ENCODE results near the gene BCAS1.

The BCAS1 gene

DNA sequence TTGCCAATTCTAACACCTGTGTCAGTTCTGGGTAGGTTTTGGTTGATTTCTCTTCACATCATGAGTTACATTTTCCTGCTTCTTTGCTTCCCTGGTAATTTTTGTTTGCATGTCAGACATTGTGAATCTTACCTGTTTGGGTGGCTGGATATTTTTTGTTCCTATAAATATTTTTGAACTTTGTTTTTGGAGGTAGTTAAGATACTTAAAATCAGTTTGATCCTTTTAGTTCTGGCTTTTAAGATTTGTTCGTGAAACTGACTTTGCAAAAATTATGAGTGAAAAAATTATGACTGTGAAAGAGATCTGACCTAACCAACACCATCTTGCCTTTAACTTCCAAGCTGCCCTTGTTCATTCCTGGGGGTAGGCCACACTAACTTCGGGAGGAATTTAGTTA, 69.5 kb downstream of the BCAS1 start:
- Histone ChIP-seq H3K56ac (ENCODE audit: low read length) (no peak overlapping the region), H3K27me3 (ENCODE audit: insufficient read depth, low read length, poor library complexity) (no peaks in the 10 kb centered on the region), H3K4me1 (ENCODE audit: control insufficient read depth, low read depth, low read length) (no peaks in the 10 kb centered on the region), H3K79me1 (ENCODE audit: low read length) (no peaks in the 10 kb centered on the region), H3K4ac (ENCODE audit: low read depth, low read length) (no peak overlapping the region), H2BK120ac (ENCODE audit: low read depth, low read length) (no peak overlapping the region), H3K4me3 (ENCODE audit: low read length) (no peak overlapping the region), H3K36me3 (ENCODE audit: control insufficient read depth, insufficient read depth, low read length) (no peaks in the 10 kb centered on the region), H2BK5ac (ENCODE audit: low read length) (no peak overlapping the region), H2BK15ac (replicated peaks; ENCODE audit: low read depth) (no peak overlapping the region), H3K79me2 (ENCODE audit: control insufficient read depth, insufficient read depth, low read length) (no peaks in the 10 kb centered on the region), H4K8ac (ENCODE audit: low read depth, low read length) (no peak overlapping the region), H3K4me2 (ENCODE audit: low read length) (no peak overlapping the region), H3K23ac (ENCODE audit: low read length) (no peak overlapping the region), H3K18ac (ENCODE audit: low read length) (no peak overlapping the region), H4K5ac (ENCODE audit: low read length) (no peak overlapping the region), H3K27ac (ENCODE audit: low read depth, low read length) (no peak overlapping the region), H3K9ac (ENCODE audit: low read length) (no peak overlapping the region), H2AK5ac (ENCODE audit: low read length) (no peak overlapping the region)
- no CpG with 5 or more reads among the region's 2 CpGs for WGBS (ENCODE audit: extremely low coverage, insufficient coverage, low lambda C conversion rate)
- no peak for DNase-seq

DNA sequence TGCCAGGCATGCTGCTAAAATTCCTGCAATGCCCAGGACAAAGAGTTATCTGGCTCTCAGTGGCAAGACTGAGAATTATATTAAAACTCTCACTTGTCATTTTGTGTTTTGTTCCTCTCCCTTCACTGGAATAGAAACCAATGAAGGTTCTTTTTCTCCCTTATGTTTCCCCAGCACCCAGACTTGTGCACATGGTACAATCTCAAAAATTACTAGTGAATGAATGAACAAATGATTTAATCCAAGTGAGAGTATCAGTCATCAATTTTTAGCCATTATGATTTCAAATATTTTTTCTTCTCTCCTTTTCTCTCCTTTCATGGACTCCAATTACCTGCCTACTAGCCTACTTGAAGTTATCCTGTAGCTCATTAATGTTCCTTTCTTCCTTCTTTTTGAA, 70.1 kb downstream of the BCAS1 start:
- Histone ChIP-seq H3K27me3 (ENCODE audit: insufficient read depth, low read length, poor library complexity) (no peaks in the 10 kb centered on the region), H4K8ac (ENCODE audit: low read depth, low read length) (no peak overlapping the region), H3K4ac (ENCODE audit: low read depth, low read length) (no peak overlapping the region), H3K36me3 (ENCODE audit: control insufficient read depth, insufficient read depth, low read length) (no peaks in the 10 kb centered on the region), H2AK5ac (ENCODE audit: low read length) (no peak overlapping the region), H3K4me2 (ENCODE audit: low read length) (no peak overlapping the region), H2BK120ac (ENCODE audit: low read depth, low read length) (no peak overlapping the region), H3K79me1 (ENCODE audit: low read length) (no peaks in the 10 kb centered on the region), H3K4me3 (ENCODE audit: low read length) (no peak overlapping the region), H4K5ac (ENCODE audit: low read length) (no peak overlapping the region), H3K18ac (ENCODE audit: low read length) (no peak overlapping the region), H3K23ac (ENCODE audit: low read length) (no peak overlapping the region), H3K56ac (ENCODE audit: low read length) (no peak overlapping the region), H2BK5ac (ENCODE audit: low read length) (no peak overlapping the region), H2BK15ac (replicated peaks; ENCODE audit: low read depth) (no peak overlapping the region), H3K4me1 (ENCODE audit: control insufficient read depth, low read depth, low read length) (no peaks in the 10 kb centered on the region), H3K27ac (ENCODE audit: low read depth, low read length) (no peak overlapping the region), H3K79me2 (ENCODE audit: control insufficient read depth, insufficient read depth, low read length) (no peaks in the 10 kb centered on the region), H3K9ac (ENCODE audit: low read length) (no peak overlapping the region)
- DNase-seq, result no peak

DNA sequence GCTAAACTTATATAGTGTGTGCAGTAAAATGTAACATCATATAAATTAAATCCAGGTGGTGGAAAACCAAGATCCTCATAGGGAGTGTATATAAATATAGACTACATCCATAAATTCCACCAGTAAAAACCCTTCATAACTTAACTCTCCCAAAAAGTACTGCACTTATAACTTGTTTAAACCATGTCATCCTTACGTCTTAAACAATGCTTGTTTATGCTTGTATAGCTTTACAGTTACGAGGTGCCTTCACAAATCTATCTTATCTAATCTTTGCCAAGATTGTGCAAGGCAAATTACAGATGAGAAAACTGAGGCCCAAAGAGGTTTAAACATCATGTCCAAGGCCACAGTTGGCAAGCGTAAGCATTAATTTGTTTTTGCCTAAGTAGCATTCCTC, 71.3 kb downstream of the BCAS1 start:
- Histone ChIP-seq H3K4me2 (ENCODE audit: low read length) (no peak overlapping the region), H3K9ac (ENCODE audit: low read length) (no peak overlapping the region), H3K79me1 (ENCODE audit: low read length) (no peaks in the 10 kb centered on the region), H2BK120ac (ENCODE audit: low read depth, low read length) (no peak overlapping the region), H3K4me1 (ENCODE audit: control insufficient read depth, low read depth, low read length) (no peaks in the 10 kb centered on the region), H3K4me3 (ENCODE audit: low read length) (no peak overlapping the region), H3K56ac (ENCODE audit: low read length) (no peak overlapping the region), H4K5ac (ENCODE audit: low read length) (no peak overlapping the region), H4K8ac (ENCODE audit: low read depth, low read length) (no peak overlapping the region), H3K36me3 (ENCODE audit: control insufficient read depth, insufficient read depth, low read length) (no peaks in the 10 kb centered on the region), H3K4ac (ENCODE audit: low read depth, low read length) (no peak overlapping the region), H2BK5ac (ENCODE audit: low read length) (no peak overlapping the region), H3K23ac (ENCODE audit: low read length) (no peak overlapping the region), H2BK15ac (replicated peaks; ENCODE audit: low read depth) (no peak overlapping the region), H3K18ac (ENCODE audit: low read length) (no peak overlapping the region), H3K27ac (ENCODE audit: low read depth, low read length) (no peak overlapping the region), H3K27me3 (ENCODE audit: insufficient read depth, low read length, poor library complexity) (no peaks in the 10 kb centered on the region), H2AK5ac (ENCODE audit: low read length) (no peak overlapping the region), H3K79me2 (ENCODE audit: control insufficient read depth, insufficient read depth, low read length) (no peaks in the 10 kb centered on the region)
- no CpG with 5 or more reads among the region's 3 CpGs for WGBS (ENCODE audit: extremely low coverage, insufficient coverage, low lambda C conversion rate)
- DNase-seq, result no peak

DNA sequence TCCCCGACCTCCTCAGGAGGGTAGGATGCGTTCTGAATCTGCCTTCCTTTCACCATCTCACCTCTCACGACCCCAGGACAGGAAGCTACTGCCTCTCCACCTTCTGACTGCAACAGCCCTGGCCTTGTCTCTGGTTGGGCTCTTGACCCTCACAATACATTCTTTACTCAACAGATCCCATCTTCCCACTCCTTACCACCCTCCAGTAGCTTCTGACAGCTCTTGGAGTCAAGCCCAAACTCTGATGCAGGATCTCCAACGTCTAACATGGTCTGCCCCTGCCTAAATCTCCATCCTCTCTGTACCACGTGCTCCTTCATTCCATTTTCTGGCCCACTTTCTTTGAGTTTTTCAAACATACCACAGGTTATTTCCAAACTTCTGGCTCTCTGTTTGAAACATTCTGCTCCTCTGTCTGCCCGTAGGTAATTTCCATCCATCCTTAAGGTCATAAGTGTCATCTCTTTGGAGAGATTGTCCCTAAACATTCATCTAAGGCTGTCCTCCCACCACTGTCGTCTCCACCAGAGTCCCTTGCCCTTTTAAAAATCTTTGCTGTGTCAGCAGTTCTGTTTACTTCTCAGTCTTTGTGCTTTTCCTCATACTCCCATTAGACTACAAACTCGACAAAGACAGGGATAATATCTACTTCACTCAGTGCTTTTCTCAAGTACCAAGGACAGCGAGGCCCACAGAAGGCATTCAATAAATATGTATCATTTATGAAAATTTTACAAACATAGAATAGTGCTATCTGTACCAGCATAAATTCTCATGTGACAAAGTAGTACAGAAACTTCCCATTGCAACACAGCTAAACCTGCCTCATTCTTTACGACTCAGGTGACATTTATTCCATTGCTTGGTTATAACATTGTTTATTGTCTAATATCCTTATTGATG, 73.6 kb downstream of the BCAS1 start:
- Histone ChIP-seq H3K4me3 (ENCODE audit: low read length) (no peak overlapping the region), H3K4me1 (ENCODE audit: control insufficient read depth, low read depth, low read length) (no peaks in the 10 kb centered on the region), H2BK15ac (replicated peaks; ENCODE audit: low read depth) (no peak overlapping the region), H3K27ac (ENCODE audit: low read depth, low read length) (no peak overlapping the region), H3K36me3 (ENCODE audit: control insufficient read depth, insufficient read depth, low read length) (no peaks in the 10 kb centered on the region), H3K4me2 (ENCODE audit: low read length) (no peak overlapping the region), H3K23ac (ENCODE audit: low read length) (no peak overlapping the region), H2BK120ac (ENCODE audit: low read depth, low read length) (no peak overlapping the region), H3K79me2 (ENCODE audit: control insufficient read depth, insufficient read depth, low read length) (no peaks in the 10 kb centered on the region), H3K18ac (ENCODE audit: low read length) (no peak overlapping the region), H3K79me1 (ENCODE audit: low read length) (no peaks in the 10 kb centered on the region), H3K27me3 (ENCODE audit: insufficient read depth, low read length, poor library complexity) (no peaks in the 10 kb centered on the region), H3K4ac (ENCODE audit: low read depth, low read length) (no peak overlapping the region), H3K9ac (ENCODE audit: low read length) (no peak overlapping the region), H4K5ac (ENCODE audit: low read length) (no peak overlapping the region), H3K56ac (ENCODE audit: low read length) (no peak overlapping the region), H4K8ac (ENCODE audit: low read depth, low read length) (no peak overlapping the region), H2AK5ac (ENCODE audit: low read length) (no peak overlapping the region), H2BK5ac (ENCODE audit: low read length) (no peak overlapping the region)
- DNase-seq, result no peak
- WGBS (ENCODE audit: extremely low coverage, insufficient coverage, low lambda C conversion rate), result no CpG with 5 or more reads among the region's 10 CpGs

DNA sequence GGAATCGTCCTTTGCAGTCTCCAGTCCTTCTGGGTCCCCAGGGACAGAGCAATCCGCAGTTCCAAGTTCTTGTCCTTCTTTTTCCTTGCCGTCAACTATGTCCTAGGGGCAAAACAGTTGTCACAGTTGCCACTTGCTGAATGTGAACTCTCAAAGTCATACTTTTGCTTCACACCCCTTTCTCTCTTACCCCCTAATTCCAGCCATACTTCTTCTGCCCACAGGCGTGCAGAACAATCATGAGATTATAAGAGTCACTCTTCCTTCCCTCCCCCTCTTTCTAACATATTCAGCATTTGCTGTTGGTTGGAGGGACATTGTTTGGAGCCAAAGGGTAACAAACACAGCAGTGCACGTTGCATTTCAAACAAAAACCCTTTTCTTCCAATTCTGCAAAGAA, 74.4 kb downstream of the BCAS1 start:
- DNase-seq, result no peak
- no peak overlapping the region for H3K4ac ChIP-seq (ENCODE audit: low read depth, low read length)
- no peak overlapping the region for H3K4me3 ChIP-seq (ENCODE audit: low read length)
- WGBS (ENCODE audit: extremely low coverage, insufficient coverage, low lambda C conversion rate), result no CpG with 5 or more reads among the region's 5 CpGs
- no peaks in the 10 kb centered on the region for H3K27me3 ChIP-seq (ENCODE audit: insufficient read depth, low read length, poor library complexity)
- H3K56ac ChIP-seq (ENCODE audit: low read length), result no peak overlapping the region
- H3K4me1 ChIP-seq (ENCODE audit: control insufficient read depth, low read depth, low read length), result no peaks in the 10 kb centered on the region
- no peak overlapping the region for H3K18ac ChIP-seq (ENCODE audit: low read length)
- H3K4me2 ChIP-seq (ENCODE audit: low read length), result no peak overlapping the region
- H2BK120ac ChIP-seq (ENCODE audit: low read depth, low read length), result no peak overlapping the region
- no peak overlapping the region for H4K8ac ChIP-seq (ENCODE audit: low read depth, low read length)
- H2BK5ac ChIP-seq (ENCODE audit: low read length), result no peak overlapping the region
- H3K9ac ChIP-seq (ENCODE audit: low read length), result no peak overlapping the region
- no peak overlapping the region for H2BK15ac ChIP-seq (replicated peaks; ENCODE audit: low read depth)
- no peak overlapping the region for H4K5ac ChIP-seq (ENCODE audit: low read length)
- no peak overlapping the region for H3K23ac ChIP-seq (ENCODE audit: low read length)
- H3K36me3 ChIP-seq (ENCODE audit: control insufficient read depth, insufficient read depth, low read length), result no peaks in the 10 kb centered on the region
- H3K79me1 ChIP-seq (ENCODE audit: low read length), result no peaks in the 10 kb centered on the region
- no peak overlapping the region for H2AK5ac ChIP-seq (ENCODE audit: low read length)
- H3K27ac ChIP-seq (ENCODE audit: low read depth, low read length), result no peak overlapping the region
- H3K79me2 ChIP-seq (ENCODE audit: control insufficient read depth, insufficient read depth, low read length), result no peaks in the 10 kb centered on the region

DNA sequence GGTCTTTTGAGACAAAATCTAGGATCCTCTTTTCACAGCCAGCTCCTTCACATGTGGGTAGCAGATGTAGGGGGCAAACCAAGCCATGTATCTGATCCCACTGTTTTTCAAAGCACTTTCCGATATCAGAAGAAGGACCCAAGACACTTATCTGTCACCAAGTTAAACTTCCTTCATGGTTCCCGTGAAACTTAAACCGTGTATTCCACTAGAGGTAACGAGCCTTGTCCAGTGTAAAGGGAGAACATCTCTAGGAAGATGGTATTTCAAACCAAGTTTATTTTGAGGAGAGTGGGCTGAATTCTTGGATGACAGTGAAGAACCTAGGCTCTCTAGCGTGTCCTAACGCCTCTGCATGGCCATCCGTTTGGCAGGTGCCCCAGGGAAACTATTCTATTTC, 76.3 kb downstream of the BCAS1 start:
- no peak overlapping the region for H3K4me3 ChIP-seq (ENCODE audit: low read length)

More for the DNA sequence above, 76.3 kb downstream of the BCAS1 start:
- Histone ChIP-seq H3K4me1 (ENCODE audit: control insufficient read depth, low read depth, low read length) (no peaks in the 10 kb centered on the region), H4K5ac (ENCODE audit: low read length) (no peak overlapping the region), H2BK120ac (ENCODE audit: low read depth, low read length) (no peak overlapping the region), H3K27me3 (ENCODE audit: insufficient read depth, low read length, poor library complexity) (no peaks in the 10 kb centered on the region), H2BK5ac (ENCODE audit: low read length) (no peak overlapping the region), H3K79me1 (ENCODE audit: low read length) (no peaks in the 10 kb centered on the region), H3K27ac (ENCODE audit: low read depth, low read length) (no peak overlapping the region), H3K18ac (ENCODE audit: low read length) (no peak overlapping the region), H2BK15ac (replicated peaks; ENCODE audit: low read depth) (no peak overlapping the region), H3K56ac (ENCODE audit: low read length) (no peak overlapping the region), H3K79me2 (ENCODE audit: control insufficient read depth, insufficient read depth, low read length) (no peaks in the 10 kb centered on the region), H3K36me3 (ENCODE audit: control insufficient read depth, insufficient read depth, low read length) (no peaks in the 10 kb centered on the region), H2AK5ac (ENCODE audit: low read length) (no peak overlapping the region), H4K8ac (ENCODE audit: low read depth, low read length) (no peak overlapping the region), H3K4me2 (ENCODE audit: low read length) (no peak overlapping the region), H3K9ac (ENCODE audit: low read length) (no peak overlapping the region), H3K4ac (ENCODE audit: low read depth, low read length) (no peak overlapping the region), H3K23ac (ENCODE audit: low read length) (no peak overlapping the region)
- no CpG with 5 or more reads among the region's 7 CpGs for WGBS (ENCODE audit: extremely low coverage, insufficient coverage, low lambda C conversion rate)
- no peak for DNase-seq
